ENCODE measurements around the gene WDR5.

- no peak for TF ChIP-seq CTCF (IDR thresholded peaks at IDR 0.05)
- no peak for TF ChIP-seq POLR2A (IDR thresholded peaks at IDR 0.05)
Measured at GRCh38 chr9:134179595-134179917, 43.7 kb downstream of the WDR5 start.

Data from ovary (tissue), 3 donors.